NK-92 (cell line): ENCODE results near the gene CARS1.

Source experiments
- DNase-seq: peaks from one replicate; lab custom pipeline; 2025; ENCODE audit not compliant: unreplicated experiment; lab: John Stamatoyannopoulos, UW

Gene CARS1

DNA sequence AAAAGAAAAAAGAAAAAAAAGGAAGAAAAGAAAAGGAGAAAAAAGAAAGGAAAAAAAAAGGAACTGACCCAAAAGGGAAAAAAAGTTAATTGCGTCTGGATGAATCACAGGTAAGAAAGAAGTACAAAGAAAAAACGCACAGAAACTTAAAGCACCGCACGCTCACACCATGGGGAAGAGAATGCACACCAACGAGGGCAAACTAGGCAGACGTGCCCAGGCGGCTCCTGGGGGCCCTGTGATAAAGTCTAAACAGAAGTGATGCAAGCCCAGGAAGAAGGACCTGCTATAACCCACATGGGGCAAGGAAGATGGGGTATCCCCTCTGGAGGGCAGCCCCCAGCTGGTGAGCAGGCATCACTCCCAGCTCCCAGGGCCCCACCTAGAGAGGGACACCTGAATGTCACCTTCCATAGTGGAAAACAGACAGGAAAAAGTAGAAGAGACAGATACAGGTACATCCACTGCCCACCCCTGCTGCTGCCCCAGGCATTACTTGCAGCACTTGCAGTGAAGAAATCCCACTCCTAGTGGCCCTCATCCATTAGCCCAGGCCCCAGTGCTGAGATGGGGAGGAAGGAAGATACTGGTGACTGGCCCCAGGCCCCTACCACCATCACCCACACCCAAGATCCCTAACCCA, 94.0 kb downstream of the CARS1 start:
- DNase-seq, result no peak

DNA sequence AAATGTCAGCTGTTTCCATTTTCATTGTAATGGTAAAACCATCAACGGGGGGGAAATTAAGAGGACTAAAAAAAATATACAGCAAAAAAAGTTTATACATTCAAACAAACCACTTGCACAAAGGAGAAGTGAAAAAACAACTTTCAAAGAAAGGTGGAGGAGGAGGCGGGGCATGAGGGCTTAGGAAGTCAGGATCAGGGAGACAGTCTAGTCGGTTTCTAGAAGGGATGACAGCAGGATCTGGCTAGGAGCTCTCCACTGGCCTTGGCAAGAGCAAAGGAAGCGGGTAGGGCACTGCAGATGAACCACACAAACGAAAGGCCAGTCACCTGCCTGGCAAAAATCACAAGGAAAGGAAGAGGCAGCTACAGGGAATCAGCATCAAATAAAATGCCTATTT, 96.1 kb downstream of the CARS1 start:
- no peak for DNase-seq

DNA sequence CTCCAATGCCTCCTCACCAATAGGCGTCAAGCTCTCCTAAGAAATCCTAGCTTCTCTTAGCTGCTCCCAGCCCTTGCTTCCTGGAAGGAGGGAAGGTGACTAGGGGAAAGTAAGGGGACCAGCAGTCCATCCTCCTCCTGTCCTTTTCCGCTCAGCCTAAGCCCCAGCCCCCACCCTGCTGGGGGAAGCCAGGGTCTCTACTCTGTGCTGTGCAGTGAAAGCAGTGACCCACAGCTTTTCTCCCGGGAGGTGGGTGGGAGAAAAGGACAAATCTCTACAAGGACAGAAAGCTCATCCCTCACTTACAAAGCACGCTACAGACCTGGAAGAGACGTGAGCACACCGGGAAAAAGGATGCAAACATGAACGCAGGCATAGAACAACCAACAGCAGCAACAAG, 97.1 kb downstream of the CARS1 start:
- DNase-seq, result no peak

DNA sequence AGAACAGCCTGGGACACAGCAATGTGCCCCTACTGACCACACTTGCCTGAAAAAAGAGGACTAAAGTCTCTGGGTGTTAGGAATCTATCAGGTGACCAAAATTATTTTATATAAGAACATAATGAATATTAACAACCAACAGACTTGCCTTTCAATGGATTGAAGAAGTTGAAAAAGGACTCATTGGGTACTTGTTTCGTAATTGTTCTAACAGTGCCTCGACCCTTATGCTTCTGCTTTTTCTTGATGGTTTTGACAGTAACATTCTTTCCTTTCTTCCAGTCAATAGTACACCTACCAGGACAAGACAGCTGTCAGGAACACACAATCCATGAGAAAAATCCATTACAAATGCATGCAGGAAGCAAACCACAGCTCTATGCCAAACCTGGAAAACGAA, 99.0 kb downstream of the CARS1 start:
- no peak for DNase-seq

DNA sequence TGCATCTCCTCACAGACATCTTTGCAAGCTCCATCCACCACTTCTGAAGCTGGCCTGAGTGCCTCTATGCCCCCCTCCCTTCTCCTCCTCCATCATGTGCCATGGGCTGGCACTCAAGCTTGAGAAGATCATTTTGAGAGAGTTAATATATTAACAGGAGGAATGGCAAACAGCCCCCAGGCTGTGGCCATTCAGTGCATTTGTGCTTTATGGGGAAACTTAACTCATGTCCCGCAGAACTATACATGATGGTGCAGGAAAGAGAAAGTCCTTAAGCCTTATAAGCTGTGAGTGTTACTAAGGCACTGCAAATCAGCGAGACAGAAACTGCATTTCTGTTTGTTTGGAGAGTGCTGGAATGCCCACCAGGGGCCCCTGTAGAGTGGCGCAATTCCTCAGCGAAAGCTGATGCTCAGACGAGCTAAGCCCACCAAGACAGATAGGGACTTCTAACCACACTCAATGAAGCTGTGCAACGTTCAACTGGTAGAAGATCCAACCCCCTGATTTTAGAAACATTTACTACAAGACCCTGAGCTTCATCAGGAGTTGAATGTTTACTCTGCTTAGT, 101.2 kb downstream of the CARS1 start:
- DNase-seq, result no peak

DNA sequence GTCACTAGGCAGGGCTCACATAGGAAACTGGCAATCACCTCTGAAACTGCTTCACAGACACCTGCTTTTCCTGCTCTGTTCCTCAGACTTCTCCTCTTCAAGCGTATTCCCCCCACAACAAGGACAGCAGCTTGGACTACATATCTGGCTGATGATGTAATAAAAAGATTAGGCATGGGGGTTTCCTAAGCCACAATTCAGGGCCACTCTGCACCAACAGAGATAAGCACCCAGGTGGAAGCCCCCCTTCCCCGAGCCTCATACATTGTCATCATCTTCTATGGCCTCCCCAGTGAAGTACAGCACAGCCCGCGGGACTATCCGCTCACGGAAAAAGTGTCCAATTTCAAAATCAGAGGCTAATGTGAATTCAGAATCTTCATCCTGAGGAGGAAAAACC, 103.0 kb downstream of the CARS1 start:
- no peak for DNase-seq

DNA sequence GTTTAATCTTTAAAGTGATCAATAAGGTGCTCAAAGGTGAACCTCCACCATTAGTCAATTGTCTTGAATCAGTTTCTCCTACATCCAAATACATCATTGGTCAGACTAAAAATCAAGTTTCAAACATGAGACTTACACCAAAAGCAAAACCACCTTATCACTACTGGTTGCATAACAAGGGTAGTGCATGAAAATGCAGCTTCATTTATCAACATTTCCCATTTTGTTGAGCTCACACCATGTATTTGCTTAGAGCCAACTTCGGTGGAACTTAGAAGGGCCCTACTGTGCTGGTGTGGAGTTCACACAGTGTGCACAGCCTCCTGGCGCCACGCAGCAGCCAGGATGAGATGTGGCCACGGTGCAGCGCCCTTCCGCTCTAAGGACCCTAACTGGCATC, 104.9 kb downstream of the CARS1 start:
- no peak for DNase-seq

DNA sequence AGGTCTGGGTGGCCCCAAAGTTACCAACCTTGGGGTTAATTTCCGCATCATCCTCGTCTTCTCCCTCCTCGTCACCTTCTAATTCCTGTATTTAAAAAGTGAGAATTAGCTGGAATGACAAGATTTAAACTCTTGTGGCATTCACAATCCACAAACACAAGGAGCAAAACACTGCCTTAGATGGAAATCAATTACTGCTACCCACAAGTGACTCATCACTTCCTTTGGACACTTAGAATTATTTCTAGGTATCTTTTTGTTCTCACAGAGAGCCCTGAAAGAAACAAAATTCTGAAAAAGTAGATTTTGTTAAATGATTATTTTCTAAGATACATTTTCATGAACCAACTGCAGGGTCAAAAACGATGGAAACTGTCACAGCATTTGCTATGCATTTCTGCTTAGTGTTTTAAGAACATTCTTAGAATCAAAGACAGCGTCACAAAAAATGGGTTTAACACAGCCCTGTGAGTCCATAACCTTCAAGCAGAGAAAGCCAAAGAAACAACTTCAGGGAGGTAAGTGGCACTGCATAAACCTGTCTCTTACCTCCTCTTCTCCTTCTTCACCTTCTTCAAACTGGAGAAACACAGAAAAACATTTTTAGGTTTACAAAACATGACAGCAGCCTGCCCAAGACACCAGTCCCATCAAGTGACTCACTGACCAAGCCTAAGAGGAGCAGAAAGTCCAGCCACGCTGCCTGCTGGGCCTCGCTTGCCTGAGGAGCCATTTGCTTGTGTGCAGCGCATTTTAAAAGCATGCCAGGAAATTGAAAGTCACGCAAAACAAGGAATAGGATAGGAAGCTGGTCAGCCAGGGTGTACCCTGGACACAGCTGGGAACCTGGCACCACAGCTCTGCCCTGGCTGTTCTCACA, 105.8 kb downstream of the CARS1 start:
- DNase-seq, result no peak
